Measurements from ENCODE around the gene GDNF.

GRCh38 chr5:37847978-37848425, 8.2 kb upstream of the GDNF start:
- TF ChIP-seq CTCF (IDR thresholded peaks at IDR 0.05 in 8 of 11, conservative IDR thresholded peaks at IDR 0.05 in 3 of 11), result no peak
- no peak for TF ChIP-seq POLR2A (IDR thresholded peaks at IDR 0.05)

Measured in spleen (tissue), 7 donors.